ENCODE results near the gene KCNMA1. TPM values are rescaled to one million over a fixed set of nuclear protein-coding genes. Genes with fewer than 3 reads are reported as not detected.

Gene KCNMA1
- total and polyA plus RNA-seq, 2 donors from 2014 or later = 4.2 to 8.9 TPM

- intact Hi-C loops (cut with DNase I) = no loop called here
- TF ChIP-seq CTCF (IDR thresholded peaks at IDR 0.05; ENCODE audit: borderline replicate concordance, extremely low read depth, insufficient read depth) = no peak
- Histone ChIP-seq H3K27ac (ENCODE audit: low read depth in 2 of 2, low read length in 2 of 2) (no peak overlapping the region), H3K36me3 (ENCODE audit: control insufficient read depth in 2 of 3, insufficient read depth in 3 of 3, low read length in 3 of 3) (no peaks in the 10 kb centered on the region), H3K9ac (ENCODE audit: low read length in 3 of 3) (no peak overlapping the region), H3K27me3 (ENCODE audit: control insufficient read depth, insufficient read depth, low read length) (no peaks in the 10 kb centered on the region), H3K4me3 (ENCODE audit: low read length in 3 of 3) (no peak overlapping the region), H3K4me1 (ENCODE audit: control insufficient read depth in 2 of 3, insufficient read depth in 2 of 3, low read depth in 1 of 3, low read length in 3 of 3) (no peaks in the 10 kb centered on the region), H3K9me3 (ENCODE audit: control insufficient read depth in 2 of 3, insufficient read depth in 1 of 3, low read length in 3 of 3) (no peaks in the 10 kb centered on the region)
- FAIRE-seq (no peak), DNase-seq (peak in 2 of 5 donors; percentile 29 to 76)
Observed at GRCh38 chr10:77441353-77442166, 196.0 kb downstream of the KCNMA1 start.

GRCh38 chr10:77436257-77436975, 201.2 kb downstream of the KCNMA1 start:
- no peak for DNase-seq
- Histone ChIP-seq H3K9ac (ENCODE audit: low read length in 3 of 3) (no peak overlapping the region), H3K4me3 (ENCODE audit: low read length in 3 of 3) (no peak overlapping the region), H3K4me1 (ENCODE audit: control insufficient read depth in 2 of 3, insufficient read depth in 2 of 3, low read depth in 1 of 3, low read length in 3 of 3) (no peaks in the 10 kb centered on the region), H3K27me3 (ENCODE audit: control insufficient read depth, insufficient read depth, low read length) (no peaks in the 10 kb centered on the region), H3K27ac (ENCODE audit: low read depth in 2 of 2, low read length in 2 of 2) (no peak overlapping the region), H3K36me3 (ENCODE audit: control insufficient read depth in 2 of 3, insufficient read depth in 3 of 3, low read length in 3 of 3) (no peaks in the 10 kb centered on the region), H3K9me3 (ENCODE audit: control insufficient read depth in 2 of 3, insufficient read depth in 1 of 3, low read length in 3 of 3) (no peaks in the 10 kb centered on the region)
- intact Hi-C loops (cut with DNase I) = no loop called here
- no peak for TF ChIP-seq CTCF (IDR thresholded peaks at IDR 0.05; ENCODE audit: borderline replicate concordance, extremely low read depth, insufficient read depth)
- no peak for FAIRE-seq

GRCh38 chr10:77433546-77433945, 204.1 kb downstream of the KCNMA1 start:
- Histone ChIP-seq H3K36me3 (ENCODE audit: control insufficient read depth in 2 of 3, insufficient read depth in 3 of 3, low read length in 3 of 3) (no peaks in the 10 kb centered on the region), H3K27me3 (ENCODE audit: control insufficient read depth, insufficient read depth, low read length) (no peaks in the 10 kb centered on the region), H3K4me3 (ENCODE audit: low read length in 3 of 3) (no peak overlapping the region), H3K4me1 (ENCODE audit: control insufficient read depth in 2 of 3, insufficient read depth in 2 of 3, low read depth in 1 of 3, low read length in 3 of 3) (no peaks in the 10 kb centered on the region), H3K9ac (ENCODE audit: low read length in 3 of 3) (no peak overlapping the region), H3K27ac (ENCODE audit: low read depth in 2 of 2, low read length in 2 of 2) (no peak overlapping the region), H3K9me3 (ENCODE audit: control insufficient read depth in 2 of 3, insufficient read depth in 1 of 3, low read length in 3 of 3) (no peaks in the 10 kb centered on the region)
- no peak for TF ChIP-seq CTCF (IDR thresholded peaks at IDR 0.05; ENCODE audit: borderline replicate concordance, extremely low read depth, insufficient read depth)
- FAIRE-seq = no peak
- DNase-seq = no peak
- intact Hi-C loops (cut with DNase I) = no loop called here

All from kidney (tissue), 14 donors.